Endothelial cell of umbilical vein (primary cell): Measurements from ENCODE around the gene ANXA6. TPM values are rescaled to one million over a fixed set of nuclear protein-coding genes. Genes with fewer than 3 reads are reported as not detected.

Experiments used
- BruUV-seq: library from RNA; stranded (reverse); fragments of 400-500 nt; replicated peaks from 2 replicates; lab custom pipeline; 2021; lab: Mats Ljungman, UMichigan
- CTCF ChIA-PET: fragments of 300-600, 350-600 bp; sonication (Branson Sonifier 250); formaldehyde crosslinking; loops from one replicate; lab custom pipeline; 2021; ENCODE audit warnings: antibody characterized with exemption, inconsistent platforms; lab: Charles Lee
- POLR2A ChIA-PET: fragments of 300-600, 350-600 bp; sonication (Branson Sonifier 250); formaldehyde crosslinking; loops from one replicate; lab custom pipeline; 2021; ENCODE audit warnings: antibody characterized with exemption, inconsistent platforms; lab: Charles Lee
- DNase-seq: peaks from one replicate; pipeline ENCODE4 v3.0.0-alpha.2; 2011; ENCODE audit warnings: low read depth, low spot score
- FAIRE-seq: peaks from 2 replicates; lab custom pipeline; 2011; peaks lifted over from hg19 to GRCh38; lab: Jason Lieb, UNC
- H2AFZ ChIP-seq: 2 replicates; pipeline ENCODE4 v1.6.0; 2012; ENCODE audit warnings: low read depth, low read length, control low read depth, inconsistent platforms
- H3K27ac ChIP-seq: 2 replicates; pipeline ENCODE4 v1.5.1; 2011; ENCODE audit warnings: low read depth, mild to moderate bottlenecking, control low read depth, low read length, moderate library complexity; ENCODE audit not compliant: insufficient read depth
- H3K27me3 ChIP-seq, 2 experiments: 2 replicates each; pipeline versions ENCODE4 v1.6.0 to v1.6.1; 2011; ENCODE audit warnings: low read length in 2 of 2, mixed read lengths in 1 of 2; ENCODE audit not compliant: control insufficient read depth in 2 of 2, insufficient read depth in 2 of 2
- H3K36me3 ChIP-seq, 2 experiments: 2 replicates in 1 of 2; 3 replicates in 1 of 2; pipeline ENCODE4 v1.5.1; 2011; ENCODE audit warnings: low read length in 2 of 2, mild to moderate bottlenecking in 1 of 2, moderate library complexity in 1 of 2; ENCODE audit not compliant: control insufficient read depth in 2 of 2, insufficient read depth in 2 of 2; ENCODE audit errors: extremely low read depth in 1 of 2
- H3K4me1 ChIP-seq: 3 replicates; pipeline ENCODE4 v1.5.1; 2011; ENCODE audit warnings: mild to moderate bottlenecking, low read length; ENCODE audit not compliant: control insufficient read depth, insufficient read depth; ENCODE audit errors: extremely low read depth
- H3K4me2 ChIP-seq: 2 replicates; pipeline ENCODE4 v1.6.1; 2011; ENCODE audit warnings: low read length, control low read depth, mixed read lengths; ENCODE audit not compliant: insufficient read depth
- H3K4me3 ChIP-seq, 3 experiments: fragments of 200-600 bp in 1 of 3; sonication (generic), shearing (Covaris generic) in 1 of 3; replicated peaks in 1 of 3; 2 replicates each; pipeline ENCODE4 v1.5.1; 2011 to 2016; ENCODE audit warnings: control low read depth in 3 of 3, low read length in 3 of 3, mild to moderate bottlenecking in 2 of 3, inconsistent platforms in 1 of 3, low read depth in 1 of 3, moderate library complexity in 1 of 3; ENCODE audit not compliant: insufficient read depth in 1 of 3
- H3K79me2 ChIP-seq: 2 replicates; pipeline ENCODE4 v1.6.0; 2012; ENCODE audit warnings: low read length, inconsistent platforms; ENCODE audit not compliant: control insufficient read depth, insufficient read depth
- H3K9ac ChIP-seq: replicated peaks from 2 replicates; pipeline ENCODE3; 2011; ENCODE audit warnings: low read length, control low read depth; ENCODE audit not compliant: insufficient read depth; ENCODE audit errors: extremely low read depth
- H3K9me1 ChIP-seq: replicated peaks from 3 replicates; pipeline ENCODE4 v1.6.0; 2011; ENCODE audit warnings: mild to moderate bottlenecking, low read length; ENCODE audit not compliant: control insufficient read depth, insufficient read depth; ENCODE audit errors: extremely low read depth
- H3K9me3 ChIP-seq: replicated peaks from 2 replicates; pipeline ENCODE4 v1.5.1; 2012; ENCODE audit warnings: low read length, inconsistent platforms; ENCODE audit not compliant: control insufficient read depth, insufficient read depth
- H4K20me1 ChIP-seq: replicated peaks from 2 replicates; pipeline ENCODE3; 2011; ENCODE audit warnings: mild to moderate bottlenecking, low read length; ENCODE audit not compliant: control insufficient read depth, insufficient read depth; ENCODE audit errors: extremely low read depth
- CTCF ChIP-seq, 2 donors: IDR thresholded peaks; 1 replicate in 1 of 2; 2 replicates in 1 of 2; pipeline ENCODE4 v1.5.1; 2011; ENCODE audit warnings: low read length in 2 of 2, mild to moderate bottlenecking in 2 of 2, moderate library complexity in 2 of 2, control low read depth in 1 of 2, inconsistent platforms in 1 of 2, low read depth in 1 of 2; ENCODE audit not compliant: insufficient read depth in 1 of 2; ENCODE audit errors: extremely low read depth in 1 of 2
- EZH2 ChIP-seq: IDR thresholded peaks from 2 replicates; pipeline ENCODE4 v1.6.1; 2012; ENCODE audit warnings: borderline replicate concordance, low read depth, mild to moderate bottlenecking, moderate library complexity, low read length, inconsistent platforms; ENCODE audit not compliant: severe bottlenecking
- FOS ChIP-seq: IDR thresholded peaks from 2 replicates; pipeline ENCODE4 v1.6.1; 2011; ENCODE audit warnings: mild to moderate bottlenecking, low read length, moderate library complexity, borderline replicate concordance; ENCODE audit not compliant: insufficient read depth
- GATA2 ChIP-seq: IDR thresholded peaks from 2 replicates; pipeline ENCODE4 v1.7.0; 2011; ENCODE audit warnings: low read depth, mild to moderate bottlenecking, moderate library complexity, mixed read lengths, low read length; ENCODE audit not compliant: insufficient read length, insufficient read depth
- JUN ChIP-seq: IDR thresholded peaks from 2 replicates; pipeline ENCODE4 v1.6.1; 2011; ENCODE audit warnings: borderline replicate concordance, low read depth; ENCODE audit not compliant: insufficient read length, insufficient read depth
- MAX ChIP-seq: IDR thresholded peaks from 2 replicates; pipeline ENCODE4 v1.6.1; 2011; ENCODE audit not compliant: insufficient read depth, insufficient read length
- MYC ChIP-seq: IDR thresholded peaks from one replicate; pipeline ENCODE4 v1.6.1; 2011; ENCODE audit warnings: mild to moderate bottlenecking, low read depth, low read length
- POLR2A ChIP-seq: IDR thresholded peaks from 2 replicates; pipeline ENCODE4 v1.6.1; 2012; ENCODE audit warnings: low read depth, mild to moderate bottlenecking, control low read depth, low read length
- POLR2AphosphoS5 ChIP-seq: IDR thresholded peaks from 2 replicates; pipeline ENCODE4 v1.6.1; 2012; ENCODE audit warnings: low read depth, mild to moderate bottlenecking, control low read depth, low read length, moderate library complexity; ENCODE audit not compliant: insufficient read depth
- dilution Hi-C: fragments of 300-500 bp; cut with MboI; formaldehyde crosslinking; loops from one replicate; pipeline ENCODE4 v1.15.0; 2019; ENCODE audit warnings: low sequenced_read_pairs; ENCODE audit not compliant: extremely low pct_ligation_motif_present
- intact Hi-C: fragments of 100-400 bp; cut with micrococcal nuclease; formaldehyde crosslinking; loops from one replicate; pipeline ENCODE4 v1.10.0; 2022
- polyA plus RNA-seq, 4 experiments: library from polyadenylated mRNA; depleted of rRNA in 3 of 4; stranded (reverse) in 3 of 4; unstranded in 1 of 4; fragments of >200 nt; gene quantifications; 2 replicates each; pipeline versions ENCODE4 v1.2.1 to v1.2.3, GENCODE V29; 2011 to 2012; ENCODE audit warnings: missing spikeins in 1 of 4
- total RNA-seq: library from RNA; stranded (reverse); gene quantifications from 2 replicates; pipeline ENCODE4 v1.2.3, GENCODE V29; 2021

ANXA6 gene
- total and polyA plus RNA-seq, 2 donors (not counting 3 experiments of a cell fraction or from before 2014, with no cell fraction given) = 195 to 266 TPM

GRCh38 chr5:151085517-151086041 lies 72.0 kb downstream of the ANXA6 start:
- TF ChIP-seq MYC (no peak), JUN (no peak), MAX (no peak), GATA2 (no peak), CTCF (IDR thresholded peaks at IDR 0.05; ENCODE audit: extremely low read depth in 1 of 2, insufficient read depth in 1 of 2, low read depth in 1 of 2, low read length in 2 of 2) (no peak), POLR2AphosphoS5 (no peak), FOS (no peak), EZH2 (no peak), POLR2A (no peak)
- CTCF ChIA-PET = interaction anchor here (1.0 to 2.8 kb wide), 5 partner anchors 29 to 84 kb away, joined by 3 to 12 read pairs (median 4); no protein-coding TSS in a partner anchor
- peak; percentile 25 for DNase-seq

More at GRCh38 chr5:151085517-151086041, 72.0 kb downstream of the ANXA6 start:
- POLR2A ChIA-PET = no interaction called here
- no peaks in the 10 kb centered on the region for H3K79me2 ChIP-seq
- H3K36me3 ChIP-seq = no peaks in the 10 kb centered on the region
- H3K9me1 ChIP-seq = no peaks in the 10 kb centered on the region
- H3K4me1 ChIP-seq = peaks cover 33% of the 10 kb centered on the region
- peak; percentile 64 for FAIRE-seq
- H3K9me3 ChIP-seq = no peaks in the 10 kb centered on the region
- no peaks in the 10 kb centered on the region for H4K20me1 ChIP-seq
- no peaks in the 10 kb centered on the region for H3K27me3 ChIP-seq
- no peak overlapping the region for H3K9ac ChIP-seq
- H3K4me3 ChIP-seq = no peak overlapping the region
- peak overlapping the region; percentile 81 for H2AFZ ChIP-seq
- intact Hi-C loops (no loop called here), dilution Hi-C loops (loop anchor here (10.0 kb wide), 1 partner anchor 51 kb away; no protein-coding TSS in a partner anchor)
- H3K4me2 ChIP-seq = no peak overlapping the region
- no TSS peak for BruUV-seq
- H3K27ac ChIP-seq = no peak overlapping the region
